ENCODE data around the gene USP12.
"Not testable (repeated sequence)": the region's sequence is repeated elsewhere in the genome, so short reads cannot be mapped to it uniquely, and the experiment has no call there.

USP12 gene

GRCh38 chr13:27171244-27171826 is at the start of gene USP12:
Gene USP12, minus strand, starts transcription at chr13:27171811. Its CDS starts 172 bp downstream, at chr13:27171639.
- peak; percentile 54 for DNase-seq (ENCODE audit: low spot score)

- DNase-seq (ENCODE audit: low spot score) = no peak
Observed at GRCh38 chr13:27219611-27220010, 48.0 kb upstream of the USP12 start.

GRCh38 chr13:27218861-27219260 is 47.2 kb upstream of the USP12 start:
- DNase-seq (ENCODE audit: low spot score) = not testable (repeated sequence)

- DNase-seq (ENCODE audit: low spot score) = not testable (repeated sequence)
Observed at GRCh38 chr13:27217791-27218190, 46.2 kb upstream of the USP12 start.

GRCh38 chr13:27213386-27213785 is 41.8 kb upstream of the USP12 start:
- DNase-seq (ENCODE audit: low spot score) = not testable (repeated sequence)

GRCh38 chr13:27211771-27212364 is 40.3 kb upstream of the USP12 start:
- no peak for DNase-seq (ENCODE audit: low spot score)

- DNase-seq (ENCODE audit: low spot score) = no peak
Observed at GRCh38 chr13:27211271-27211670, 39.7 kb upstream of the USP12 start.

- no peak for DNase-seq (ENCODE audit: low spot score)
Observed at GRCh38 chr13:27208514-27208913, 36.9 kb upstream of the USP12 start.

- no peak for DNase-seq (ENCODE audit: low spot score)
Observed at GRCh38 chr13:27203854-27204253, 32.2 kb upstream of the USP12 start.

GRCh38 chr13:27203186-27203585 is 31.6 kb upstream of the USP12 start:
- no peak for DNase-seq (ENCODE audit: low spot score)

- no peak for DNase-seq (ENCODE audit: low spot score)
Observed at GRCh38 chr13:27201661-27202060, 30.1 kb upstream of the USP12 start.

GRCh38 chr13:27200413-27201070 is 28.9 kb upstream of the USP12 start:
- DNase-seq (ENCODE audit: low spot score) = no peak

- DNase-seq (ENCODE audit: low spot score) = no peak
Observed at GRCh38 chr13:27199696-27200095, 28.1 kb upstream of the USP12 start.

- DNase-seq (ENCODE audit: low spot score) = no peak
Observed at GRCh38 chr13:27199211-27199610, 27.6 kb upstream of the USP12 start.

- DNase-seq (ENCODE audit: low spot score) = peak; percentile 89
Observed at GRCh38 chr13:27194895-27195764, 23.5 kb upstream of the USP12 start.

- no peak for DNase-seq (ENCODE audit: low spot score)
Observed at GRCh38 chr13:27194209-27194608, 22.6 kb upstream of the USP12 start.

GRCh38 chr13:27193496-27193895 is 21.9 kb upstream of the USP12 start:
- no peak for DNase-seq (ENCODE audit: low spot score)

- no peak for DNase-seq (ENCODE audit: low spot score)
Observed at GRCh38 chr13:27192973-27193372, 21.4 kb upstream of the USP12 start.

GRCh38 chr13:27192367-27192766 is 20.8 kb upstream of the USP12 start:
- not testable (repeated sequence) for DNase-seq (ENCODE audit: low spot score)

- DNase-seq (ENCODE audit: low spot score) = no peak
Observed at GRCh38 chr13:27189192-27189591, 17.6 kb upstream of the USP12 start.

- no peak for DNase-seq (ENCODE audit: low spot score)
Observed at GRCh38 chr13:27188239-27188638, 16.6 kb upstream of the USP12 start.

GRCh38 chr13:27186295-27186694 is 14.7 kb upstream of the USP12 start:
- no peak for DNase-seq (ENCODE audit: low spot score)

Measured in AG20443 (cell line).